Uterus (tissue), 4 donors: ENCODE measurements around the gene PTPRF. TPM values are rescaled to one million over a fixed set of nuclear protein-coding genes. Genes with fewer than 3 reads are reported as not detected.
A peak's percentile ranks its signal among the peaks of the same experiment; 100 is the strongest.

Experiments used
- DNase-seq, 2 donors: peaks; one replicate each; pipeline ENCODE4 v3.0.0-alpha.2; 2019 to 2020
- H3K27ac ChIP-seq, 2 donors: fragments of 200-600 bp; sonication (generic); 1 replicate in 1 of 2; 2 replicates in 1 of 2; pipeline ENCODE4 v1.5.1; 2016 to 2018
- H3K27me3 ChIP-seq, 2 donors: fragments of 200-600 bp; sonication (generic); one replicate each; pipeline ENCODE4 v1.5.1; 2018 to 2019; ENCODE audit warnings: control low read depth in 1 of 2
- H3K36me3 ChIP-seq, 2 donors: fragments of 200-600 bp; sonication (generic); one replicate each; pipeline ENCODE4 v1.5.1; 2019; ENCODE audit warnings: control low read depth in 1 of 2
- H3K4me1 ChIP-seq, 2 donors: fragments of 200-600 bp; sonication (generic); one replicate each; pipeline ENCODE4 v1.5.1; 2018 to 2019; ENCODE audit warnings: control low read depth in 1 of 2
- H3K4me3 ChIP-seq, 2 donors: fragments of 200-600 bp; sonication (generic); 1 replicate in 1 of 2; 2 replicates in 1 of 2; pipeline ENCODE4 v1.5.1; 2018 to 2019; ENCODE audit warnings: mild to moderate bottlenecking in 1 of 2
- H3K9me3 ChIP-seq, 2 donors: fragments of 200-600 bp; sonication (generic); one replicate each; pipeline ENCODE4 v1.5.1; 2019; ENCODE audit warnings: control low read depth in 1 of 2
- CTCF ChIP-seq, 4 experiments: fragments of 200-600 bp in 2 of 4; fragments of 450-650 bp in 2 of 4; sonication (generic) in 2 of 4; IDR thresholded peaks; one replicate each; pipeline ENCODE4 v1.5.1; 2016 to 2019; ENCODE audit warnings: antibody characterized with exemption in 4 of 4, mild to moderate bottlenecking in 2 of 4, moderate library complexity in 1 of 4
- POLR2A ChIP-seq, 2 donors: fragments of 450-650 bp; IDR thresholded peaks; one replicate each; pipeline ENCODE4 v1.6.1; 2016; ENCODE audit warnings: antibody characterized with exemption in 2 of 2, mild to moderate bottlenecking in 1 of 2, moderate library complexity in 1 of 2
- intact Hi-C: fragments of 100-400 bp; cut with DNase I; formaldehyde crosslinking; loops from one replicate; pipeline ENCODE4 v1.15.1; 2023; ENCODE audit warnings: low total_unique reads
- total RNA-seq, 4 donors: library from RNA; depleted of rRNA in 3 of 4; stranded (reverse); fragments of >200 nt in 3 of 4; gene quantifications; one replicate each; pipeline versions ENCODE4 v1.1.0 to v1.2.4, GENCODE V29; 2014 to 2023
- donor health status: DM: yes; HTN: yes; CAD: no.

The PTPRF gene
- total RNA-seq, 4 donors from 2014 or later, result 24.7 to 172 (median 124) TPM

GRCh38 chr1:43532716-43533115, 2.0 kb downstream of the PTPRF start:
- no peaks in the 10 kb centered on the region for H3K9me3 ChIP-seq
- TF ChIP-seq CTCF (IDR thresholded peaks at IDR 0.05), result no peak
- no peak for TF ChIP-seq POLR2A (IDR thresholded peaks at IDR 0.05)
- H3K27me3 ChIP-seq, result no peaks in the 10 kb centered on the region
- H3K27ac ChIP-seq, result peak overlapping the region; percentile 80 to 91
- peak overlapping the region in 1 of 2 donors; percentile 86 for H3K4me3 ChIP-seq
- H3K36me3 ChIP-seq, result no peaks in the 10 kb centered on the region
- intact Hi-C loops, result loop anchor here (5.0 kb wide), 1 partner anchor 120 kb away; the partner anchor contains the start of gene KDM4A
- no peak for DNase-seq
- no peaks in the 10 kb centered on the region for H3K4me1 ChIP-seq

GRCh38 chr1:43533584-43533983, 2.9 kb downstream of the PTPRF start:
- intact Hi-C loops, result loop anchor here (5.0 kb wide), 1 partner anchor 119 kb away; the partner anchor contains the start of gene KDM4A
- Histone ChIP-seq H3K27ac (no peak overlapping the region), H3K27me3 (no peaks in the 10 kb centered on the region), H3K4me1 (no peaks in the 10 kb centered on the region), H3K36me3 (no peaks in the 10 kb centered on the region), H3K9me3 (no peaks in the 10 kb centered on the region), H3K4me3 (no peak overlapping the region)
- no peak for DNase-seq
- TF ChIP-seq CTCF (IDR thresholded peaks at IDR 0.05) (no peak), POLR2A (IDR thresholded peaks at IDR 0.05) (no peak)

- Histone ChIP-seq H3K4me1 (no peaks in the 10 kb centered on the region), H3K9me3 (no peaks in the 10 kb centered on the region), H3K27ac (no peak overlapping the region), H3K36me3 (no peaks in the 10 kb centered on the region), H3K27me3 (no peaks in the 10 kb centered on the region), H3K4me3 (no peak overlapping the region)
- DNase-seq, result no peak
- no peak for TF ChIP-seq CTCF (IDR thresholded peaks at IDR 0.05)
- TF ChIP-seq POLR2A (IDR thresholded peaks at IDR 0.05), result no peak
- intact Hi-C loops, result loop anchor here (5.0 kb wide), 1 partner anchor 118 kb away; the partner anchor contains the start of gene KDM4A
These were observed 3.6 kb downstream of the PTPRF start for GRCh38 chr1:43534256-43534655.

GRCh38 chr1:43536196-43536863, 5.6 kb downstream of the PTPRF start:
- Histone ChIP-seq H3K27me3 (no peaks in the 10 kb centered on the region), H3K4me3 (no peak overlapping the region), H3K9me3 (no peaks in the 10 kb centered on the region), H3K36me3 (no peaks in the 10 kb centered on the region), H3K4me1 (peaks cover 0 to 15% of the 10 kb centered on the region in 2 donors), H3K27ac (no peak overlapping the region)
- no peak for DNase-seq
- TF ChIP-seq POLR2A (IDR thresholded peaks at IDR 0.05) (no peak), CTCF (IDR thresholded peaks at IDR 0.05) (no peak)
- intact Hi-C loops, result no loop called here

- Histone ChIP-seq H3K4me3 (no peak overlapping the region), H3K9me3 (no peaks in the 10 kb centered on the region), H3K27me3 (no peaks in the 10 kb centered on the region), H3K4me1 (peaks cover 0 to 15% of the 10 kb centered on the region in 2 donors), H3K27ac (no peak overlapping the region), H3K36me3 (no peaks in the 10 kb centered on the region)
- intact Hi-C loops, result no loop called here
- TF ChIP-seq POLR2A (IDR thresholded peaks at IDR 0.05), result no peak
- no peak for TF ChIP-seq CTCF (IDR thresholded peaks at IDR 0.05)
- DNase-seq, result no peak
These were observed 6.2 kb downstream of the PTPRF start for GRCh38 chr1:43536864-43537358.
